ENCODE data around the gene SPG7. TPM values are rescaled to one million over a fixed set of nuclear protein-coding genes. Genes with fewer than 3 reads are reported as not detected.

SPG7 gene
- total RNA-seq, 1 experiment from 2014 or later: 119 TPM

GRCh38 chr16:89606006-89606405 is 97.8 kb downstream of the SPG7 start:
- Histone ChIP-seq H4K5ac (ENCODE audit: insufficient read length, low read depth, low read length) (no peak overlapping the region), H2AFZ (ENCODE audit: low read length) (no peak overlapping the region), H3K23ac (ENCODE audit: insufficient read length, low read depth, low read length) (no peak overlapping the region), H3K23me2 (ENCODE audit: insufficient read length, low read depth, low read length, poor library complexity, severe bottlenecking) (peaks cover 2% of the 10 kb centered on the region), H3K4ac (ENCODE audit: low read depth, low read length) (no peak overlapping the region), H2BK5ac (ENCODE audit: insufficient read length, low read length) (no peak overlapping the region), H3K4me1 (ENCODE audit: insufficient read depth, low read length) (no peaks in the 10 kb centered on the region; the same call in 1 of the 2 replicates), H3K9me3 (ENCODE audit: control insufficient read depth, low read depth, low read length) (no peaks in the 10 kb centered on the region), H3K27me3 (ENCODE audit: insufficient read depth, low read length) (no peaks in the 10 kb centered on the region), H3K18ac (ENCODE audit: insufficient read length, low read depth, low read length) (no peak overlapping the region), H4K8ac (replicated peaks; ENCODE audit: insufficient read length, low read depth, low read length) (no peak overlapping the region), H2AK5ac (ENCODE audit: insufficient read length, low read length) (no peak overlapping the region), H3K9ac (ENCODE audit: extremely low read depth, insufficient read length, low read length) (no peak overlapping the region), H3K56ac (ENCODE audit: insufficient read length, low read depth, low read length) (no peak overlapping the region), H3K14ac (ENCODE audit: insufficient read depth, low read length) (no peak overlapping the region), H2BK12ac (ENCODE audit: insufficient read length, low read depth, low read length) (no peak overlapping the region), H2BK120ac (ENCODE audit: low read depth, low read length, poor library complexity, severe bottlenecking) (no peak overlapping the region), H3K79me2 (ENCODE audit: insufficient read depth, low read length) (no peaks in the 10 kb centered on the region), H3T11ph (ENCODE audit: low read length) (no peak overlapping the region), H4K20me1 (ENCODE audit: control insufficient read depth, insufficient read depth, insufficient read length) (no peaks in the 10 kb centered on the region), H3K27ac (ENCODE audit: insufficient read length, low read depth, low read length) (no peak overlapping the region), H3K79me1 (ENCODE audit: insufficient read depth, low read depth, low read length, poor library complexity, severe bottlenecking) (no peaks in the 10 kb centered on the region), H2BK15ac (ENCODE audit: low read depth, low read length) (no peak overlapping the region), H2BK20ac (ENCODE audit: low read depth, low read length, poor library complexity, severe bottlenecking) (no peak overlapping the region), H4K91ac (ENCODE audit: insufficient read length, low read depth, low read length) (no peak overlapping the region), H3K4me2 (ENCODE audit: insufficient read depth, insufficient read length, low read length) (no peak overlapping the region)
- no peak for DNase-seq
- Mint-ChIP-seq H3K4me1 (peaks cover 5 to 8% of the 10 kb centered on the region in 2 experiments), H3K36me3 (ENCODE audit: insufficient read depth in 1 of 3, low read depth in 3 of 3) (no peaks in the 10 kb centered on the region), H3K27me3 (ENCODE audit: low read depth) (peaks cover 7% of the 10 kb centered on the region), H3K9me3 (no peaks in the 10 kb centered on the region), H3K27ac (no peak overlapping the region; a peak in 1 of 7 replicates), H3K4me3 (no peak overlapping the region)
- WGBS (ENCODE audit: extremely low coverage, insufficient read length, low lambda C conversion rate): no CpG with 5 or more reads among the region's 9 CpGs
- TF ChIP-seq, protein P1, sequence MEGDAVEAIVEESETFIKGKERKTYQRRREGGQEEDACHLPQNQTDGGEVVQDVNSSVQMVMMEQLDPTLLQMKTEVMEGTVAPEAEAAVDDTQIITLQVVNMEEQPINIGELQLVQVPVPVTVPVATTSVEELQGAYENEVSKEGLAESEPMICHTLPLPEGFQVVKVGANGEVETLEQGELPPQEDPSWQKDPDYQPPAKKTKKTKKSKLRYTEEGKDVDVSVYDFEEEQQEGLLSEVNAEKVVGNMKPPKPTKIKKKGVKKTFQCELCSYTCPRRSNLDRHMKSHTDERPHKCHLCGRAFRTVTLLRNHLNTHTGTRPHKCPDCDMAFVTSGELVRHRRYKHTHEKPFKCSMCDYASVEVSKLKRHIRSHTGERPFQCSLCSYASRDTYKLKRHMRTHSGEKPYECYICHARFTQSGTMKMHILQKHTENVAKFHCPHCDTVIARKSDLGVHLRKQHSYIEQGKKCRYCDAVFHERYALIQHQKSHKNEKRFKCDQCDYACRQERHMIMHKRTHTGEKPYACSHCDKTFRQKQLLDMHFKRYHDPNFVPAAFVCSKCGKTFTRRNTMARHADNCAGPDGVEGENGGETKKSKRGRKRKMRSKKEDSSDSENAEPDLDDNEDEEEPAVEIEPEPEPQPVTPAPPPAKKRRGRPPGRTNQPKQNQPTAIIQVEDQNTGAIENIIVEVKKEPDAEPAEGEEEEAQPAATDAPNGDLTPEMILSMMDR (conservative IDR thresholded peaks at IDR 0.05): no peak

Other genes starting within 250 kb of the SPG7 start
- gene ANKRD11, start 17.8 kb upstream of the SPG7 start, total RNA-seq (2021): 178 and 181 TPM in 2 replicates
- gene RPL13, start 52.3 kb downstream of the SPG7 start, total RNA-seq (2021): 2,157 and 2,259 TPM in 2 replicates
- gene CPNE7, start 67.4 kb downstream of the SPG7 start, total RNA-seq (2021): 22.5 and 23.4 TPM in 2 replicates
- 1.1 and 1.2 TPM in 2 replicates for gene DPEP1, start 105.2 kb downstream of the SPG7 start, total RNA-seq (2021)
- gene CHMP1A, start 149.3 kb downstream of the SPG7 start, total RNA-seq (2021): 85.4 and 89.6 TPM in 2 replicates
- 17.4 and 17.8 TPM in 2 replicates for gene SPATA33, start 149.4 kb downstream of the SPG7 start, total RNA-seq (2021)
- gene CDK10, start 178.3 kb downstream of the SPG7 start, total RNA-seq (2021): 76.6 and 77.1 TPM in 2 replicates
- gene SPATA2L, start 193.3 kb downstream of the SPG7 start, total RNA-seq (2021): 27.1 and 27.4 TPM in 2 replicates
- 5.6 and 6.0 TPM in 2 replicates for gene VPS9D1, start 212.5 kb downstream of the SPG7 start, total RNA-seq (2021)
- 17.4 and 18.6 TPM in 2 replicates for gene ZNF276, start 213.1 kb downstream of the SPG7 start, total RNA-seq (2021)